HCT116 (cell line): ENCODE data around the gene SMIM44. TPM values are rescaled to one million over a fixed set of nuclear protein-coding genes. Genes with fewer than 3 reads are reported as not detected.

Source experiments
- ATAC-seq: fragments of 200-7000 bp; cut with Tn5 transposase; 2 replicates; pipeline ENCODE4 v1.9.1; 2020; ENCODE audit warnings: mild to moderate bottlenecking, moderate library complexity
- BruUV-seq: library from RNA; stranded (reverse); fragments of 400-500 nt; replicated peaks from 2 replicates; lab custom pipeline; 2021; lab: Mats Ljungman, UMichigan
- CTCF ChIA-PET: fragments of 300-600 bp; sonication (Branson Sonifier 250); formaldehyde crosslinking; loops from one replicate; lab custom pipeline; 2021; ENCODE audit warnings: antibody characterized with exemption; lab: Charles Lee
- POLR2A ChIA-PET: fragments of 300-600, 350-600 bp; sonication (Branson Sonifier 250); formaldehyde crosslinking; loops from one replicate; lab custom pipeline; 2021; ENCODE audit warnings: antibody characterized with exemption; lab: Charles Lee
- RAD21 ChIA-PET, 2 experiments: fragments of 300-600 bp; sonication (Branson Sonifier 250); formaldehyde crosslinking; loops; one replicate each; lab custom pipeline; 2023; ENCODE audit warnings: low total read pairs in 2 of 2; ENCODE audit not compliant: uncharacterized antibody in 2 of 2, unreplicated experiment in 2 of 2, low non-redundant PET in 1 of 2; lab: Charles Lee
- DNase-seq: peaks from one replicate; pipeline ENCODE4 v3.0.0-alpha.2; 2010; ENCODE audit warnings: low read depth, low spot score
- H2AFZ ChIP-seq: fragments of 200-600 bp; shearing (Covaris generic), sonication (generic); 2 replicates; pipeline ENCODE4 v1.6.1; 2017; ENCODE audit warnings: low read depth, mixed run types, mixed read lengths, antibody characterized with exemption, low read length; ENCODE audit not compliant: poor library complexity, severe bottlenecking
- H3K27ac ChIP-seq: 2 replicates; pipeline ENCODE4 v1.5.1; 2012; ENCODE audit warnings: low read depth, low read length
- H3K27me3 ChIP-seq: fragments of 200-600 bp; sonication (generic); 2 replicates; pipeline ENCODE4 v1.6.1; 2016; ENCODE audit warnings: mixed run types, low read length, mixed read lengths; ENCODE audit not compliant: insufficient read depth
- H3K36me3 ChIP-seq, 2 experiments: fragments of 200-500 bp in 1 of 2; fragments of 200-600 bp in 1 of 2; sonication (Bioruptor generic) in 1 of 2; sonication (generic) in 1 of 2; 2 replicates each; pipeline versions ENCODE4 v1.5.1 to v1.6.1; 2014 to 2016; ENCODE audit warnings: low read length in 2 of 2, inconsistent platforms in 1 of 2, mixed read lengths in 1 of 2, mixed run types in 1 of 2; ENCODE audit not compliant: insufficient read depth in 2 of 2, control insufficient read depth in 1 of 2
- H3K4me1 ChIP-seq, 2 experiments: fragments of 200-600 bp in 1 of 2; sonication (generic) in 1 of 2; 2 replicates each; pipeline versions ENCODE4 v1.5.1 to v1.6.1; 2012 to 2017; ENCODE audit warnings: low read length in 2 of 2, inconsistent platforms in 1 of 2, mild to moderate bottlenecking in 1 of 2, mixed read lengths in 1 of 2, mixed run types in 1 of 2, moderate library complexity in 1 of 2; ENCODE audit not compliant: insufficient read depth in 2 of 2, control insufficient read depth in 1 of 2
- H3K4me2 ChIP-seq: fragments of 200-600 bp; sonication (generic); 2 replicates; pipeline ENCODE4 v1.6.1; 2017; ENCODE audit warnings: mixed run types, low read length, mixed read lengths
- H3K4me3 ChIP-seq, 2 experiments: fragments of 200-600 bp in 1 of 2; sonication (generic) in 1 of 2; replicated peaks in 1 of 2; 2 replicates each; pipeline ENCODE4 v1.5.1; 2011 to 2016; ENCODE audit warnings: low read length in 2 of 2, control low read depth in 1 of 2, low read depth in 1 of 2, mild to moderate bottlenecking in 1 of 2, mixed read lengths in 1 of 2, mixed run types in 1 of 2
- H3K79me2 ChIP-seq: fragments of 200-600 bp; sonication (generic); 2 replicates; pipeline ENCODE4 v1.6.1; 2017; ENCODE audit warnings: mild to moderate bottlenecking, mixed run types, low read length, moderate library complexity, mixed read lengths; ENCODE audit not compliant: insufficient read depth
- H3K9ac ChIP-seq: fragments of 200-600 bp; sonication (generic); 2 replicates; pipeline ENCODE4 v1.6.1; 2016; ENCODE audit warnings: low read length, mixed read lengths
- H3K9me2 ChIP-seq: fragments of 200-600 bp; sonication (generic), shearing (Covaris generic); 2 replicates; pipeline ENCODE4 v1.6.1; 2017; ENCODE audit warnings: mixed run types, mild to moderate bottlenecking, moderate library complexity; ENCODE audit not compliant: insufficient read depth
- H3K9me3 ChIP-seq, 2 experiments: fragments of 200-500 bp in 1 of 2; fragments of 200-600 bp in 1 of 2; sonication (Bioruptor generic) in 1 of 2; sonication (generic) in 1 of 2; 2 replicates each; pipeline ENCODE4 v1.6.1; 2014 to 2017; ENCODE audit warnings: low read length in 2 of 2, mixed read lengths in 2 of 2, inconsistent platforms in 1 of 2, low read depth in 1 of 2, mild to moderate bottlenecking in 1 of 2, mixed run types in 1 of 2, moderate library complexity in 1 of 2; ENCODE audit not compliant: control insufficient read depth in 1 of 2, insufficient read depth in 1 of 2
- H4K20me1 ChIP-seq: fragments of 200-600 bp; sonication (generic), shearing (Covaris generic); 2 replicates; pipeline ENCODE4 v1.6.1; 2017; ENCODE audit warnings: mixed run types, mild to moderate bottlenecking, moderate library complexity; ENCODE audit not compliant: insufficient read depth
- ATF3 ChIP-seq: IDR thresholded peaks from 2 replicates; pipeline ENCODE4 v1.6.1; 2012
- EGR1 ChIP-seq: IDR thresholded peaks from 2 replicates; pipeline ENCODE4 v1.6.1; 2012; ENCODE audit warnings: low read depth
- FOSL1 ChIP-seq: IDR thresholded peaks from 2 replicates; pipeline ENCODE4 v1.6.1; 2012; ENCODE audit warnings: low read depth
- POLR2A ChIP-seq: IDR thresholded peaks from 2 replicates; pipeline ENCODE4 v1.7.0; 2011; ENCODE audit warnings: borderline replicate concordance; ENCODE audit not compliant: insufficient read depth, insufficient read length; ENCODE audit errors: extremely low read depth
- TCF7L2 ChIP-seq: IDR thresholded peaks from 2 replicates; pipeline ENCODE4 v1.7.0; 2011; ENCODE audit warnings: borderline replicate concordance, inconsistent platforms; ENCODE audit not compliant: insufficient read depth, insufficient read length; ENCODE audit errors: extremely low read depth
- ZBTB33 ChIP-seq: IDR thresholded peaks from 2 replicates; pipeline ENCODE4 v1.6.1; 2011; ENCODE audit warnings: mild to moderate bottlenecking, low read length, moderate library complexity; ENCODE audit not compliant: insufficient replicate concordance; ENCODE audit errors: extremely low read depth
- intact Hi-C: fragments of 100-400 bp; cut with micrococcal nuclease; formaldehyde crosslinking; loops from 2 replicates; pipeline ENCODE4 v1.10.0; 2022
- total RNA-seq: library from RNA; stranded (reverse); gene quantifications from one replicate; pipeline ENCODE4 v1.2.1, GENCODE V29; 2021; ENCODE audit not compliant: unreplicated experiment

Gene SMIM44
- total RNA-seq, 1 experiment from 2014 or later: not detected

GRCh38 chr19:3511506-3512251 is 28.4 kb upstream of the SMIM44 start:
- H3K4me2 ChIP-seq: no peak overlapping the region
- ChIA-PET POLR2A (no interaction called here), CTCF (no interaction called here), RAD21 (no interaction called here)
- H3K27ac ChIP-seq: no peak overlapping the region; the same call in 1 of the 2 replicates
- TF ChIP-seq ATF3: no peak
- no peak for TF ChIP-seq TCF7L2
- no peak for TF ChIP-seq POLR2A
- TF ChIP-seq ZBTB33: no peak
- no peak for TF ChIP-seq FOSL1
- no peak for TF ChIP-seq EGR1
- no peak for ATAC-seq
- H3K27me3 ChIP-seq: no peaks in the 10 kb centered on the region
- H3K9me2 ChIP-seq: no peaks in the 10 kb centered on the region
- DNase-seq: no peak
- H3K36me3 ChIP-seq: peaks cover 2 to 12% of the 10 kb centered on the region in 2 experiments; a peak in 2 of 4 replicates
- H3K9ac ChIP-seq: no peak overlapping the region
- no peak overlapping the region for H2AFZ ChIP-seq
- no peaks in the 10 kb centered on the region for H3K9me3 ChIP-seq
- H3K4me1 ChIP-seq: peaks cover 20 to 30% of the 10 kb centered on the region in 2 experiments
- no peaks in the 10 kb centered on the region for H4K20me1 ChIP-seq
- BruUV-seq: no TSS peak
- H3K79me2 ChIP-seq: peaks cover 97% of the 10 kb centered on the region
- no peak overlapping the region for H3K4me3 ChIP-seq
- intact Hi-C loops: no loop called here
